SK-N-SH (cell line): Measurements from ENCODE around the gene NECAB2.

Source experiments
- CTCF ChIP-seq: fragments of 200-600 bp; sonication (generic); IDR thresholded peaks from 2 replicates; pipeline ENCODE4 v1.6.1; 2017; ENCODE audit warnings: antibody characterized with exemption, mild to moderate bottlenecking, moderate library complexity
- PBX3 ChIP-seq: IDR thresholded peaks from 2 replicates; pipeline ENCODE4; 2012
- POLR2AphosphoS5 ChIP-seq: IDR thresholded peaks from 2 replicates; pipeline ENCODE4 v1.6.1; 2012; ENCODE audit warnings: low read depth, low read length
- USF2 ChIP-seq: fragments of 150-350 bp; IDR thresholded peaks from 2 replicates; pipeline ENCODE4 v1.6.1; 2017; ENCODE audit warnings: antibody characterized with exemption, low read length, low read depth, borderline replicate concordance
- YY1 ChIP-seq: IDR thresholded peaks from 2 replicates; pipeline ENCODE4 v1.4.0; 2012; ENCODE audit warnings: low read depth, mild to moderate bottlenecking
- ZBTB33 ChIP-seq: IDR thresholded peaks from 2 replicates; pipeline ENCODE4 v1.4.0; 2012; ENCODE audit warnings: low read depth, borderline replicate concordance

GRCh38 chr16:83959656-83960434 lies 8.2 kb upstream of the NECAB2 start:
- TF ChIP-seq CTCF: no peak
- no peak for TF ChIP-seq PBX3
- TF ChIP-seq POLR2AphosphoS5: no peak
- no peak for TF ChIP-seq USF2
- TF ChIP-seq ZBTB33: no peak
- TF ChIP-seq YY1: no peak
